ENCODE measurements around the gene FLNB. TPM values are rescaled to one million over a fixed set of nuclear protein-coding genes. Genes with fewer than 3 reads are reported as not detected.

Gene FLNB
- polyA plus RNA-seq, 1 donor from 2014 or later: 10.3 TPM

DNA sequence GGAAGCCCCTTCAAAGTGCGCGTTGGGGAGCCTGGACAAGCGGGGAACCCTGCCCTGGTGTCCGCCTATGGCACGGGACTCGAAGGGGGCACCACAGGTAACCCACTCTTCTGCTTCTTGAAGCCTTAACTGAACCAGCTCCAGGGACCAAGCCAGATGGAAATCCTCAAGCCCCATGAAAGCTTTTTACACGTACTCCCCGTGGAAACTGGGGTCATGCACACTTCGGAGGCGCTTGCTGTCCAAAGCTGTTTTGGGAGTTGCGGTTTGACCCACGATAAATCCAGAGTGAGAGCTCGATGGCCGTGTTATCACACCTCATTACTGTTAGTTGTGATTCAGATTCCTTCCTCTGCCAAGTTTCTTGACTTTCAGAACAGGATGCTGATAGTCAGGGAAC is 155.0 kb downstream of the FLNB start:
- H4K20me1 ChIP-seq (ENCODE audit: insufficient read depth): no peaks in the 10 kb centered on the region
- H3F3A ChIP-seq (ENCODE audit: insufficient read depth, low read length, poor library complexity, severe bottlenecking): no peaks in the 10 kb centered on the region
- no peaks in the 10 kb centered on the region for H3K9me3 ChIP-seq (ENCODE audit: low read length)
- H3K27me3 ChIP-seq (ENCODE audit: insufficient read depth, low read depth, low read length): no peaks in the 10 kb centered on the region
- no peaks in the 10 kb centered on the region for H3K9me2 ChIP-seq (ENCODE audit: insufficient read depth, low read length)
- no peaks in the 10 kb centered on the region for H3K36me3 ChIP-seq (ENCODE audit: insufficient read depth, low read length)
- TF ChIP-seq, protein P1, sequence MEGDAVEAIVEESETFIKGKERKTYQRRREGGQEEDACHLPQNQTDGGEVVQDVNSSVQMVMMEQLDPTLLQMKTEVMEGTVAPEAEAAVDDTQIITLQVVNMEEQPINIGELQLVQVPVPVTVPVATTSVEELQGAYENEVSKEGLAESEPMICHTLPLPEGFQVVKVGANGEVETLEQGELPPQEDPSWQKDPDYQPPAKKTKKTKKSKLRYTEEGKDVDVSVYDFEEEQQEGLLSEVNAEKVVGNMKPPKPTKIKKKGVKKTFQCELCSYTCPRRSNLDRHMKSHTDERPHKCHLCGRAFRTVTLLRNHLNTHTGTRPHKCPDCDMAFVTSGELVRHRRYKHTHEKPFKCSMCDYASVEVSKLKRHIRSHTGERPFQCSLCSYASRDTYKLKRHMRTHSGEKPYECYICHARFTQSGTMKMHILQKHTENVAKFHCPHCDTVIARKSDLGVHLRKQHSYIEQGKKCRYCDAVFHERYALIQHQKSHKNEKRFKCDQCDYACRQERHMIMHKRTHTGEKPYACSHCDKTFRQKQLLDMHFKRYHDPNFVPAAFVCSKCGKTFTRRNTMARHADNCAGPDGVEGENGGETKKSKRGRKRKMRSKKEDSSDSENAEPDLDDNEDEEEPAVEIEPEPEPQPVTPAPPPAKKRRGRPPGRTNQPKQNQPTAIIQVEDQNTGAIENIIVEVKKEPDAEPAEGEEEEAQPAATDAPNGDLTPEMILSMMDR (IDR thresholded peaks at IDR 0.05; ENCODE audit: poor library complexity, severe bottlenecking): no peak
- TF ChIP-seq, protein P2, sequence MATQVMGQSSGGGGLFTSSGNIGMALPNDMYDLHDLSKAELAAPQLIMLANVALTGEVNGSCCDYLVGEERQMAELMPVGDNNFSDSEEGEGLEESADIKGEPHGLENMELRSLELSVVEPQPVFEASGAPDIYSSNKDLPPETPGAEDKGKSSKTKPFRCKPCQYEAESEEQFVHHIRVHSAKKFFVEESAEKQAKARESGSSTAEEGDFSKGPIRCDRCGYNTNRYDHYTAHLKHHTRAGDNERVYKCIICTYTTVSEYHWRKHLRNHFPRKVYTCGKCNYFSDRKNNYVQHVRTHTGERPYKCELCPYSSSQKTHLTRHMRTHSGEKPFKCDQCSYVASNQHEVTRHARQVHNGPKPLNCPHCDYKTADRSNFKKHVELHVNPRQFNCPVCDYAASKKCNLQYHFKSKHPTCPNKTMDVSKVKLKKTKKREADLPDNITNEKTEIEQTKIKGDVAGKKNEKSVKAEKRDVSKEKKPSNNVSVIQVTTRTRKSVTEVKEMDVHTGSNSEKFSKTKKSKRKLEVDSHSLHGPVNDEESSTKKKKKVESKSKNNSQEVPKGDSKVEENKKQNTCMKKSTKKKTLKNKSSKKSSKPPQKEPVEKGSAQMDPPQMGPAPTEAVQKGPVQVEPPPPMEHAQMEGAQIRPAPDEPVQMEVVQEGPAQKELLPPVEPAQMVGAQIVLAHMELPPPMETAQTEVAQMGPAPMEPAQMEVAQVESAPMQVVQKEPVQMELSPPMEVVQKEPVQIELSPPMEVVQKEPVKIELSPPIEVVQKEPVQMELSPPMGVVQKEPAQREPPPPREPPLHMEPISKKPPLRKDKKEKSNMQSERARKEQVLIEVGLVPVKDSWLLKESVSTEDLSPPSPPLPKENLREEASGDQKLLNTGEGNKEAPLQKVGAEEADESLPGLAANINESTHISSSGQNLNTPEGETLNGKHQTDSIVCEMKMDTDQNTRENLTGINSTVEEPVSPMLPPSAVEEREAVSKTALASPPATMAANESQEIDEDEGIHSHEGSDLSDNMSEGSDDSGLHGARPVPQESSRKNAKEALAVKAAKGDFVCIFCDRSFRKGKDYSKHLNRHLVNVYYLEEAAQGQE (IDR thresholded peaks at IDR 0.05; ENCODE audit: borderline replicate concordance): no peak
- TF ChIP-seq TAF1 (IDR thresholded peaks at IDR 0.05; ENCODE audit: low read depth) (no peak), MXI1 (conservative IDR thresholded peaks at IDR 0.05; ENCODE audit: poor library complexity, severe bottlenecking) (no peak), POLR2AphosphoS5 (IDR thresholded peaks at IDR 0.05) (no peak), RAD21 (conservative IDR thresholded peaks at IDR 0.05) (no peak), EZH2 (IDR thresholded peaks at IDR 0.05; ENCODE audit: borderline replicate concordance, insufficient read depth, low read length, poor library complexity, severe bottlenecking) (no peak), SMC3 (conservative IDR thresholded peaks at IDR 0.05; ENCODE audit: poor library complexity) (no peak), EP300 (conservative IDR thresholded peaks at IDR 0.05; ENCODE audit: poor library complexity, severe bottlenecking) (no peak)
- no peak overlapping the region for H3K4me3 ChIP-seq (ENCODE audit: low read length)
- H3K9ac ChIP-seq (ENCODE audit: low read length): no peak overlapping the region
- no peak overlapping the region for H3K27ac ChIP-seq (ENCODE audit: low read length)
- no peak overlapping the region for H2AFZ ChIP-seq (ENCODE audit: low read depth, low read length)
- no peaks in the 10 kb centered on the region for H3K79me2 ChIP-seq (replicated peaks; ENCODE audit: insufficient read depth, low read length)
- H3K4me2 ChIP-seq (ENCODE audit: low read length): no peak overlapping the region

DNA sequence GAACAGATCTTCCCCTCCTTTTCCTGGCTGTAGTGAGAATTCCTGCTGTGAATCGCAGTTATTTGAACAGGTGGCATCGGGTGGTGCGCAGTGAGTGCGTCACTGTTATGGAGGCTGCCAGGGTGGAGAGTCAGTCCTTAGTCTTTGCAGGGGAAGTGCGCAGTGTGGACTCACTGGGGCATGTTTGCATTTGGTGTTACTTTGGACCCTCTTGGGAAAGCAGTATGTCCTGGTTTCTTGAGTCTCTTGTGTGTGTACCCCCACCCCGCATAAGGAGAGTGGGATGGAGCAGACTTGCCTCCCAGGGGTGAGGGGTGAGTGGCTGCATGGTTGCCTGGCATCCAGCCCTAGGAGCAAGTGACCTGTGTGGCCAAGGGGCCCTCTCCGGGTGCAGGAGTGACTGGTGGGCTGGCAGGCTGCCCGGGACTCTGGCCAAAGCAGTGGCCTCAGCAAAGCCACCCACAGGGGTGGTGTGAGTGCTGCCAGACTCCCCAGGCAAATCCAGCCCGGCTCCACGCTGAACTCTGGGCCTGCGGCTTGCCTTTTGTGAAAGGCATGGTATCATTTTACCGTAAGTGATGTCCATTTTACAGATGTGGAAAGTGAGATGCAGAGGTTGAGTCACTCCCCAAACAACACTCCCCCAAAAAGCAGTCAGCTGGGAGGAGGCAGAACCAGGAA is 156.1 kb downstream of the FLNB start:
- Histone ChIP-seq H2AFZ (ENCODE audit: low read depth, low read length) (no peak overlapping the region), H3K27me3 (ENCODE audit: insufficient read depth, low read depth, low read length) (no peaks in the 10 kb centered on the region), H3K36me3 (ENCODE audit: insufficient read depth, low read length) (no peaks in the 10 kb centered on the region)

More for the DNA sequence above, 156.1 kb downstream of the FLNB start:
- H3K9me3 ChIP-seq (ENCODE audit: low read length): no peaks in the 10 kb centered on the region
- H3K9ac ChIP-seq (ENCODE audit: low read length): no peak overlapping the region
- H3K4me3 ChIP-seq (ENCODE audit: low read length): no peak overlapping the region
- H3K4me2 ChIP-seq (ENCODE audit: low read length): no peak overlapping the region
- TF ChIP-seq POLR2AphosphoS5 (IDR thresholded peaks at IDR 0.05) (no peak), SMC3 (conservative IDR thresholded peaks at IDR 0.05; ENCODE audit: poor library complexity) (no peak), RAD21 (conservative IDR thresholded peaks at IDR 0.05) (no peak), MXI1 (conservative IDR thresholded peaks at IDR 0.05; ENCODE audit: poor library complexity, severe bottlenecking) (no peak), EP300 (conservative IDR thresholded peaks at IDR 0.05; ENCODE audit: poor library complexity, severe bottlenecking) (no peak), TAF1 (IDR thresholded peaks at IDR 0.05; ENCODE audit: low read depth) (no peak)
- TF ChIP-seq, protein P2 (IDR thresholded peaks at IDR 0.05; ENCODE audit: borderline replicate concordance): no peak
- TF ChIP-seq, protein P1 (IDR thresholded peaks at IDR 0.05; ENCODE audit: poor library complexity, severe bottlenecking): no peak
- no peaks in the 10 kb centered on the region for H3K79me2 ChIP-seq (replicated peaks; ENCODE audit: insufficient read depth, low read length)
- H3F3A ChIP-seq (ENCODE audit: insufficient read depth, low read length, poor library complexity, severe bottlenecking): no peaks in the 10 kb centered on the region
- H3K27ac ChIP-seq (ENCODE audit: low read length): no peak overlapping the region
- H4K20me1 ChIP-seq (ENCODE audit: insufficient read depth): no peaks in the 10 kb centered on the region
- H3K9me2 ChIP-seq (ENCODE audit: insufficient read depth, low read length): no peaks in the 10 kb centered on the region
